IMR-90 (cell line): ENCODE measurements around the gene KLC3. TPM values are rescaled to one million over a fixed set of nuclear protein-coding genes. Genes with fewer than 3 reads are reported as not detected.

ENCODE experiments used
- ATAC-seq: fragments of 200-7000 bp; cut with Tn5 transposase; 2 replicates; pipeline ENCODE4 v1.9.1; 2020; ENCODE audit warnings: low read depth, mild to moderate bottlenecking, moderate library complexity
- BruUV-seq: library from RNA; stranded (reverse); fragments of 400-500 nt; replicated peaks from 2 replicates; lab custom pipeline; 2021; lab: Mats Ljungman, UMichigan
- CTCF ChIA-PET: fragments of 300-600 bp; formaldehyde crosslinking; extraction: SDS; loops from one replicate; lab custom pipeline; 2021; ENCODE audit warnings: antibody characterized with exemption; lab: Yijun Ruan, JAX
- POLR2A ChIA-PET: fragments of 300-600 bp; sonication (Branson Sonifier 250); formaldehyde crosslinking; loops from one replicate; lab custom pipeline; 2022; ENCODE audit warnings: antibody characterized with exemption; ENCODE audit not compliant: unreplicated experiment; lab: Charles Lee
- DNase-seq: peaks from one replicate; pipeline ENCODE4 v3.0.0; 2013
- H2AFZ ChIP-seq: replicated peaks from 2 replicates; pipeline ENCODE3; 2013; ENCODE audit warnings: low read length, mild to moderate bottlenecking; ENCODE audit not compliant: poor library complexity
- H2AK5ac ChIP-seq: 2 replicates; pipeline ENCODE4 v1.6.1; 2013; ENCODE audit warnings: low read depth, low read length, inconsistent platforms
- H2AK9ac ChIP-seq: replicated peaks from 2 replicates; pipeline ENCODE3; 2013; ENCODE audit warnings: mild to moderate bottlenecking, low read depth, low read length, moderate library complexity; ENCODE audit not compliant: poor library complexity
- H2BK120ac ChIP-seq: 2 replicates; pipeline ENCODE4 v1.6.1; 2013; ENCODE audit warnings: low read depth, low read length, inconsistent platforms
- H2BK15ac ChIP-seq: 3 replicates; pipeline ENCODE4 v1.6.1; 2013; ENCODE audit warnings: low read depth, low read length, inconsistent platforms
- H2BK20ac ChIP-seq: 2 replicates; pipeline ENCODE4 v1.6.1; 2013; ENCODE audit warnings: low read depth, mild to moderate bottlenecking, inconsistent platforms, low read length, moderate library complexity
- H2BK5ac ChIP-seq: 2 replicates; pipeline ENCODE4 v1.6.1; 2013; ENCODE audit warnings: mild to moderate bottlenecking, low read depth, low read length, inconsistent platforms; ENCODE audit not compliant: poor library complexity, severe bottlenecking
- H3K14ac ChIP-seq: replicated peaks from 2 replicates; pipeline ENCODE4 v1.6.1; 2013; ENCODE audit warnings: low read depth, low read length, inconsistent platforms
- H3K18ac ChIP-seq: 2 replicates; pipeline ENCODE4 v1.6.1; 2013; ENCODE audit warnings: low read depth, low read length, control low read depth
- H3K23ac ChIP-seq: 2 replicates; pipeline ENCODE4 v1.6.1; 2013; ENCODE audit warnings: low read depth, low read length, inconsistent platforms
- H3K27ac ChIP-seq: 2 replicates; pipeline ENCODE4 v1.5.1; 2013; ENCODE audit warnings: mild to moderate bottlenecking, control low read depth, low read length; ENCODE audit not compliant: insufficient read depth
- H3K27me3 ChIP-seq: 2 replicates; pipeline ENCODE4 v1.6.1; 2013; ENCODE audit warnings: low read length; ENCODE audit not compliant: control insufficient read depth, insufficient read depth
- H3K36me3 ChIP-seq: 2 replicates; pipeline ENCODE4 v1.6.1; 2013; ENCODE audit warnings: low read length, mixed read lengths; ENCODE audit not compliant: control insufficient read depth, insufficient read depth
- H3K4ac ChIP-seq: 2 replicates; pipeline ENCODE4 v1.6.1; 2013; ENCODE audit warnings: low read depth, low read length, inconsistent platforms
- H3K4me1 ChIP-seq: 2 replicates; pipeline ENCODE4 v1.6.1; 2013; ENCODE audit warnings: low read length, mixed read lengths; ENCODE audit not compliant: control insufficient read depth, insufficient read depth
- H3K4me2 ChIP-seq: 2 replicates; pipeline ENCODE4 v1.6.1; 2013; ENCODE audit warnings: low read depth, mild to moderate bottlenecking, control low read depth, low read length, moderate library complexity
- H3K4me3 ChIP-seq: 2 replicates; pipeline ENCODE4 v1.5.1; 2013; ENCODE audit warnings: low read depth, mild to moderate bottlenecking, control low read depth, low read length, moderate library complexity; ENCODE audit not compliant: insufficient read depth
- H3K56ac ChIP-seq: 2 replicates; pipeline ENCODE4 v1.6.1; 2013; ENCODE audit warnings: low read length, inconsistent platforms; ENCODE audit not compliant: insufficient read depth; ENCODE audit errors: extremely low read depth
- H3K79me1 ChIP-seq, 2 experiments: 2 replicates each; pipeline ENCODE4 v1.6.1; 2013; ENCODE audit warnings: low read length in 2 of 2, inconsistent platforms in 1 of 2, low read depth in 1 of 2
- H3K9ac ChIP-seq: 2 replicates; pipeline ENCODE4 v1.6.1; 2013; ENCODE audit warnings: low read depth, low read length, control low read depth
- H3K9me1 ChIP-seq: 2 replicates; pipeline ENCODE4 v1.6.1; 2013; ENCODE audit warnings: low read length, inconsistent platforms; ENCODE audit not compliant: insufficient read depth
- H3K9me3 ChIP-seq: 2 replicates; pipeline ENCODE4 v1.6.1; 2013; ENCODE audit warnings: low read length; ENCODE audit not compliant: control insufficient read depth, insufficient read depth
- H4K20me1 ChIP-seq: 2 replicates; pipeline ENCODE4 v1.6.1; 2013; ENCODE audit warnings: low read length, inconsistent platforms; ENCODE audit not compliant: insufficient read depth
- H4K5ac ChIP-seq: 2 replicates; pipeline ENCODE4 v1.6.1; 2013; ENCODE audit warnings: mild to moderate bottlenecking, low read depth, low read length, control low read depth
- H4K8ac ChIP-seq, 2 experiments: 2 replicates each; pipeline ENCODE4 v1.6.1; 2013; ENCODE audit warnings: low read depth in 2 of 2, low read length in 2 of 2, control low read depth in 1 of 2, inconsistent platforms in 1 of 2
- H4K91ac ChIP-seq: 2 replicates; pipeline ENCODE4 v1.6.1; 2013; ENCODE audit warnings: low read depth, low read length, inconsistent platforms; ENCODE audit not compliant: insufficient read depth
- BHLHE40 ChIP-seq: fragments of 150-350 bp; IDR thresholded peaks from 2 replicates; pipeline ENCODE4 v1.6.1; 2016; ENCODE audit warnings: mild to moderate bottlenecking, low read depth, low read length
- WGBS, 2 experiments: methylation state at CpG; one replicate each; pipeline versions ENCODE4 v1.1.5 to v1.1.7; 2013; ENCODE audit warnings: missing lambda C conversion rate in 2 of 2; ENCODE audit not compliant: insufficient read length in 1 of 2; ENCODE audit errors: extremely low coverage in 2 of 2; 5-methylcytosine and 5-hydroxymethylcytosine counted together
- dilution Hi-C: fragments of 300-500 bp; cut with HindIII; formaldehyde crosslinking; loops from one replicate; pipeline ENCODE4 v1.14.3; 2018; ENCODE audit warnings: low sequenced_read_pairs; ENCODE audit not compliant: unreplicated experiment
- in situ Hi-C: fragments of 300-500 bp; cut with MboI; formaldehyde crosslinking; loops from 3 replicates; pipeline ENCODE4 v1.14.3; 2019; ENCODE audit warnings: low sequenced_read_pairs, inconsistent platforms, mixed read lengths
- intact Hi-C: fragments of 100-400 bp; cut with micrococcal nuclease; formaldehyde crosslinking; loops from 2 replicates; pipeline ENCODE4 v1.10.0; 2022
- polyA plus RNA-seq, 3 experiments: library from polyadenylated mRNA; depleted of rRNA; stranded (reverse); fragments of >200 nt; gene quantifications; 2 replicates each; pipeline ENCODE4 v1.2.3, GENCODE V29; 2012; ENCODE audit warnings: low replicate concordance in 1 of 3
- total RNA-seq: library from RNA; depleted of rRNA; stranded (reverse); fragments of >200 nt; gene quantifications from 2 replicates; pipeline ENCODE4 v1.2.3, GENCODE V29; 2012

The KLC3 gene
- total and polyA plus RNA-seq, 2 of the 4 experiments (the other 2 are of a cell fraction) = 0.14 to 0.18 TPM

DNA sequence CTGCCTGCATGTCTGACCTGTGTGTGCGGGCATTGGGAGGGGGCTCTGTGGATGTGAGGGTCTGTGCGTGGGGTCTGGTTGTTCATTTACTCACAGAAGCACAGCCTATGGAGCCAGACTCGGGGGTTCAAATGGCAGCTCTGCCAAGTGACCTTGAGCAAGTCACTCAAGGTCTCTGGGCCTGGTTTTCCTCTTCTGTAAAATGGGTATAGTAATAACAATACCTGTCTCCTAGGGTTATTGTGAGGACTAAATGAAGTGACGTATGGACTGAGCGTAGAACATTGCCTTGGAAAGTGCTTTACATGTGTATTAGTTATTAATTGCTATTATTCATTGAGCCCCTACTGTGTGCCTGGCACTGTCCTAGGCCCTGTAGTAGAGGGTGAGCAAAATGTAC is 42.3 kb upstream of the KLC3 start:
- Histone ChIP-seq H3K4me2 (no peak overlapping the region), H3K4ac (no peak overlapping the region), H4K20me1 (no peaks in the 10 kb centered on the region), H3K79me1 (no peaks in the 10 kb centered on the region), H2BK120ac (no peak overlapping the region), H2AFZ (no peak overlapping the region), H3K56ac (no peak overlapping the region), H3K36me3 (peaks cover 44% of the 10 kb centered on the region), H2BK15ac (no peak overlapping the region), H4K5ac (no peak overlapping the region), H3K9me1 (no peaks in the 10 kb centered on the region; the same call in 1 of the 2 replicates), H3K23ac (no peak overlapping the region), H3K9ac (no peak overlapping the region), H2AK5ac (no peak overlapping the region), H2BK20ac (no peak overlapping the region), H3K27ac (no peak overlapping the region), H3K27me3 (no peaks in the 10 kb centered on the region), H3K4me1 (no peaks in the 10 kb centered on the region), H3K4me3 (no peak overlapping the region), H3K9me3 (no peaks in the 10 kb centered on the region), H4K8ac (no peak overlapping the region), H2BK5ac (no peak overlapping the region), H4K91ac (no peak overlapping the region), H3K14ac (no peak overlapping the region), H2AK9ac (no peak overlapping the region), H3K18ac (no peak overlapping the region)
- WGBS, 2 experiments = no CpG with 5 or more reads among the region's 5 CpGs
- in situ Hi-C loops = no loop called here
- DNase-seq (no peak), ATAC-seq (no peak)
- TF ChIP-seq BHLHE40 = no peak
- dilution Hi-C loops = no loop called here
- BruUV-seq = no TSS peak
- intact Hi-C loops = no loop called here
- ChIA-PET CTCF (no interaction called here), POLR2A (no interaction called here)
